GM21723 (cell line): ENCODE measurements around the gene MACF1.

Source experiments
- ATAC-seq: cut with Tn5 transposase; IDR thresholded peaks from one replicate; pipeline ENCODE4 v1.9.1; 2021; ENCODE audit warnings: mild to moderate bottlenecking, moderate library complexity; ENCODE audit not compliant: unreplicated experiment

The MACF1 gene

DNA sequence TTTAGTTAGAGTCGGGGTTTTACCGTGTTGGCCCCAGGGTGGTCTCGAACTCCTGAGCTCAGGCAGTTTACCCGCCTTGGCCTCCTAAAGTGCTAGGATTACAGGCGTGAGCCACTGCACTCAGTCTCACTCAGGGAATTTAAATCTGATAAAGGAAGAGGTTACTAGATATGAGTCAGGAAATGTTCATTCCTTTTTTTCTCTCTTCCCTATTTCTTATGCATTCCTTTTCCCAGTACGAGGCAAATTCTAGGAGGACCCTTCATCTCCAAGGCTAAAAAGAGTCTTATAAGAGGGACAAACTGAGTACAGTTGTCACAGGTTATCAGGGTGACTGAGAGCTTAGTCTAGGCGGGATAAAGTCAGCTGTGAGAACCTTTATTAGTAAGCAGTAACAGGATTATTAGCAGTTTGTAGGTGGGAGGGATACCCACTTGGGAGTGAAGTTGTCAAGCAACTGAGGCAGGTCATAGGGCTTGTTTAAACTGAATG is 9.1 kb downstream of the MACF1 start:
- no peak for ATAC-seq

GRCh38 chr1:39214021-39214713 is 9.7 kb downstream of the MACF1 start:
- ATAC-seq: no peak

- no peak for ATAC-seq
Measured at GRCh38 chr1:39214714-39214997, 10.2 kb downstream of the MACF1 start.

GRCh38 chr1:39214998-39215873 is 10.7 kb downstream of the MACF1 start:
- peak; percentile 65 for ATAC-seq

DNA sequence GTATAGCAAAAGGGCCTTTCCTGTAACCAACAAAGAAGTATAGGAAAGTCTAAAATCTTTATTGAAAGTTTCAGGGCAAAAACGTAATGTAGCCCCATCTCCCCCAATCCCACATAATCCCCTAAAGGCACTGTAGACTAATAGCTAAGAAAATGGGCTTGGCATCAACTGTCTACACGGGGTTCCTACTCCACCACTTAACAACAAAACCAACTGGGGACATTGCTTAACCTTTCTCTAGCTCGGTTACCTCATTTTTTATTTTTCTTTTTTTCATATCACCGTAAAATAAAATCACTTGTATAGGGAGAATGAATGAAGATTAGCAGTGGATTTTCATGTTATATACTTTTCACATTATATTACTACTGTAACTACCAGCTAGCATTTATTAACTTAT is 12.3 kb downstream of the MACF1 start:
- ATAC-seq: no peak

DNA sequence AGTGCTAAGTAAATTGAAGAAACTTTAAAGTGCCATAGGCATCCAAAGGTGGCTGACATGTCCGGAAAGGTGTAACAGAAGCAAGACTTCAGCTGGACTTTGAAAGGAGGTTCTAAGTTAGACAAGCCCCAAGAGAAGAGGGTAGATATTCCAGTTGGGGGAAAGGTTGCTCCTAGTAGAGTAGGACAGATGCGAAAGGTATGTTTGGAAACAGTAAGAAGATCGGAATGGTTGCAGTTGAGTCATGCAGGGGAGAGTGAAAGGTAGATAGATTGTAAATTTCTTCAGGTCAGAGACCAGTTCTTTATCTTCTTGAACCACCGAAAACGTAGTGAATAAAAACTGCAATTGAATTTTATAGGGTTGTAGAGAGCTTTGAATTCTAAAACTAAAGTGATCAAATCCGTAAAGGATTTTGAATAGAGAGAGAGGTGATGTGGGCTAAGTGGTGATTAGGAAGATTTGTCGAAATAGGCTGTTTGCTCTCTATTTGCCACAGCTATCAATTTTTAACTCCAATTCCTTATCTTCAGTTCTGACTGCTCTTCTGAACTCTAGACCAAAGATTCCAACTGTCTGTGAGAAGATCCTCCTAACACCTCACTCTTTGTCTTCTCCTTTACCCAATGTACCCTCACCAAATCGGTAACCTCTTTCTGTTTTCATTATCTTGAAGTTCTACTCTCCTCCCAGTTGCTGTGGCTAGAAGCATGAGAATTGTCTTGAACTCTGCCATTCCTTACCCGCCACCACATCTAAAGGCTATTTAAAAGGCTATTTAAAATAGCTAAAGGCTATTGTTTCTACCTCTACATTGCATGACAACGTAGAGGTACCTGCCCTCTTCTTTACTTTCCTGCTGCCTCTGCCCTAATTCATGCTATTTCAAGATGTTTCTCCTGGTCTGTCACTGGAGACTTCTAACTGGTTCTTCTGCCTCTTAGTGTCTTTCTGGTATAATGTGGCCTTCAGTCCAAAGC is 16.7 kb downstream of the MACF1 start:
- ATAC-seq: no peak

GRCh38 chr1:39224295-39224829 is 19.9 kb downstream of the MACF1 start:
- no peak for ATAC-seq

GRCh38 chr1:39226836-39227235 is 22.3 kb downstream of the MACF1 start:
- ATAC-seq: no peak

- ATAC-seq: no peak
Measured at GRCh38 chr1:39228252-39228651, 23.8 kb downstream of the MACF1 start.

GRCh38 chr1:39229504-39229903 is 25.0 kb downstream of the MACF1 start:
- no peak for ATAC-seq

DNA sequence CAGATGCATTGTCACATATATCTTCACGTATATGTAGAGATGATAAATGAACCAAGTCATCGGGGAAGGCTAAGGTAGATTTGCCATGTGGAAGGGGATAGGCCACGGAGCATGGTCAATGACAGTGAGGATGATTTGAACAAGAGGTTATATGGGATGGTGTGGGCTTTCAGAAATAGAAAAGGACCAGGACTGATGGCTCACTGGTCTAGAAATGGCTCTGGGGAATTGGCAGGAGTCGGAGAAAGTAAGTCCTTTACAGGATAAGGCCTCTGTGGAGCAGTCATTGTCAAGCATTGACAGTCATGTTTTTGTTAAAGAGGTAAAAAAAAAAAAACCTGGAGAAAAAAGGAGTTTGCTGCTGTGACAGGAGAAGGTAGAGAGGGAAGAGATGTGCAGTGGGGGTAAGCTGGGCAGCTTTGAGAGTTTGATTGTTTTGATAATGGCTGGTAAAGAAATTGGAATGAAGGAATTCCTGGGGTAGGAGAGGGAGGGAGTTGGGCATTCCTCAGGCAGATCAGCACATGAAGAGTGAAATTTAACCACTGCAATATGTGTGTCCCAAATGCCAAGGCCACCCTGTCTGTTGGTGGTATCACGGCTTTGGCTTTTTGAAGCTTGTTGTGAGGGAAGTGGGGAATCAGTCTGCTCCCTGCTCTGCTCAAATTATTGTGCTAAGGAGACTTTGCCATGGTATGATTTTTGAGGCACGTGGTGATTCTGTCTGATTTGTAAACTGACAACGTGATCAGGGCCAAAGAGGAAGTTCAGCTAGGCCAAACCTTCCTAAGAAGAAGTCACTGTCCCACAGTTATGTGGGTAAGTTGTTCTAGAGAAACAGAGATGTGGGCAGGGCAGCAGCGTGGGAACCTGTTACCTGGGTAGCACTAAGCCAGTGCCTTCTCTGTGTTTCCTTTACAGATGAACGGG is 26.0 kb downstream of the MACF1 start:
- ATAC-seq: peak; percentile 90

GRCh38 chr1:39236971-39237370 is 32.5 kb downstream of the MACF1 start:
- no peak for ATAC-seq

- ATAC-seq: no peak
Measured at GRCh38 chr1:39238476-39238875, 34.0 kb downstream of the MACF1 start.

- no peak for ATAC-seq
Measured at GRCh38 chr1:39239968-39240367, 35.5 kb downstream of the MACF1 start.

- no peak for ATAC-seq
Measured at GRCh38 chr1:39243302-39243701, 38.8 kb downstream of the MACF1 start.

- no peak for ATAC-seq
Measured at GRCh38 chr1:39250460-39251240, 46.2 kb downstream of the MACF1 start.

DNA sequence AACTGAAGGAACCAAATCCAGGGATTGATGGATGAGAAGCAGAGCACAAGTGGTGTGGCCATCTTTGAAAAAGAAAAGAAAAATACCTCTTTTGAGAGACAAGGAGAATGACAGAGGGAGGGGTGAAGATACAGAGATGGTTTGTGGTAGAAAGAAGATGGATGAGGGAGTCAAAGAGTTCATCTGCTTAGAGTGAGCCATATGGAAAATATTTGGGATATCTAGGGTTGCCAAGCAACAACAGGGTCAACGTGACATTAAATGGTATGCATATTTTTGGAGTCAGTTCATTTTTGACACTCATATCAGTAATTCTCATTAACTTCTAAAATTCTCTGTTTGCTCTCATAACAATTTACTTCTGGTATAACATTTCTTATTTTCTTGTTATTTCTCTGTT is 50.7 kb downstream of the MACF1 start:
- ATAC-seq: no peak

DNA sequence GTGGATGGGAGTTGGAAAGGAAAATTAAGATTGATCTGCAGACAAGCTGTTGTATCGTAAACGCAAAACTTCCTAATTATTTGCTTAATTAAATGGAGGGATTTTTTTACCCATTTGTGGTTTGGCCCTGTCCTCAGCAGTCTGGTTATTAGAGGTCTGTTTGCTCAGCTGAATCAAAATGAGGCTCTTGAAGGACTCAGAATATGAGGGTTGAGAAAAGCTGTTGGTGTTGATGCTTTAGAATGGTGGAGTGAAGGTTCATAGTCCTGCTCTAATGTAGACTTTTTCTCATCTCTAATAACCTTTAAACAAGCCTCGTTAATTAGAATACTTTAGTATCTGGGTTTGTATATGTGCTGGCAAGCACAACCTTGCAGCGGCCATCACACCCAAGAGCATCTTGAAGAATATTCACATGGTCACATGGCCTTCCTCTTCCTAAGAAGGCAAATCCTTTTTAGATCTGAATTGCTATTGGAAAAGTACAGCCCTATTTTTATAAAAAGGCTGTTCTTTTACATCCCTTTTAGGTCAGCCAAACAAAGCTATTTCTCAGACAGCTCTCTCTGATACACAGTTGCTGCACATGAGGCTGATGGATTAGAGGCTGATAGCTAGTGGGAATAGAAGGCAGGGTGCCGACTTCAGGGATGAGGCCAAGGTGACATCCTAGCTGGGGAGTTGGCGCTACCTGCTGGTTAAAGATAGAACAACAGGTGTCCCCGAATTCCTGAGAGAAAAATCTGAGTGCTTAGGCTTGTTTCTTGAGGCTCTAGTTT is 53.8 kb downstream of the MACF1 start:
- no peak for ATAC-seq
